ENCODE measurements around the gene BMPER. TPM values are rescaled to one million over a fixed set of nuclear protein-coding genes. Genes with fewer than 3 reads are reported as not detected.

The BMPER gene
- total RNA-seq, 1 donor from 2014 or later, result 0.26 TPM

DNA sequence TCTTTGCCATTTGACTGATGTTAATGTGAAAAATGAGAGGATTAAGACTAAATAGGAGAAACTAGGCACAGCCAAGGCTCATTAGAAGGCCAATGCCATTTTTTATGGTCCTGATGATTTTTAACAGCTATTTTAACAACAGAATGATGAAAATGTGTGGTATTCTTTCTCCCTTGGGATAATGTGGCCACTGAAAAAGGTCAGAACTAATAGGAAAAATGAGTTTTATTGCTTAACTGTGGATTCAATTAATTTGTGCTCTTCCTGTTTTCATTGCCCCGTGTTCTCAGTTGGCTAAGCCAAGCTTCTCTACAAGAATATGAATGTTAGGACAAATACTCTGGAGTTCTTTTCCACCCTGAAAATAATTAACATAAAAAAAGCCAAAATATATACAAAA is 56.6 kb downstream of the BMPER start:
- TF ChIP-seq, protein P1, sequence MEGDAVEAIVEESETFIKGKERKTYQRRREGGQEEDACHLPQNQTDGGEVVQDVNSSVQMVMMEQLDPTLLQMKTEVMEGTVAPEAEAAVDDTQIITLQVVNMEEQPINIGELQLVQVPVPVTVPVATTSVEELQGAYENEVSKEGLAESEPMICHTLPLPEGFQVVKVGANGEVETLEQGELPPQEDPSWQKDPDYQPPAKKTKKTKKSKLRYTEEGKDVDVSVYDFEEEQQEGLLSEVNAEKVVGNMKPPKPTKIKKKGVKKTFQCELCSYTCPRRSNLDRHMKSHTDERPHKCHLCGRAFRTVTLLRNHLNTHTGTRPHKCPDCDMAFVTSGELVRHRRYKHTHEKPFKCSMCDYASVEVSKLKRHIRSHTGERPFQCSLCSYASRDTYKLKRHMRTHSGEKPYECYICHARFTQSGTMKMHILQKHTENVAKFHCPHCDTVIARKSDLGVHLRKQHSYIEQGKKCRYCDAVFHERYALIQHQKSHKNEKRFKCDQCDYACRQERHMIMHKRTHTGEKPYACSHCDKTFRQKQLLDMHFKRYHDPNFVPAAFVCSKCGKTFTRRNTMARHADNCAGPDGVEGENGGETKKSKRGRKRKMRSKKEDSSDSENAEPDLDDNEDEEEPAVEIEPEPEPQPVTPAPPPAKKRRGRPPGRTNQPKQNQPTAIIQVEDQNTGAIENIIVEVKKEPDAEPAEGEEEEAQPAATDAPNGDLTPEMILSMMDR (IDR thresholded peaks at IDR 0.05; ENCODE audit: insufficient read depth, low read length, severe bottlenecking), result no peak
- no peaks in the 10 kb centered on the region for H3K27me3 ChIP-seq (ENCODE audit: control insufficient read depth, insufficient read depth, low read length)
- DNase-seq (ENCODE audit: low read depth) (no peak), FAIRE-seq (no peak)
- H3K4me3 ChIP-seq (ENCODE audit: low read depth, low read length), result no peak overlapping the region
- no peaks in the 10 kb centered on the region for H3K36me3 ChIP-seq (ENCODE audit: control insufficient read depth, insufficient read depth, low read length)

- FAIRE-seq (no peak), DNase-seq (ENCODE audit: low read depth) (no peak)
- Histone ChIP-seq H3K4me3 (ENCODE audit: low read depth, low read length) (no peak overlapping the region), H3K36me3 (ENCODE audit: control insufficient read depth, insufficient read depth, low read length) (no peaks in the 10 kb centered on the region), H3K27me3 (ENCODE audit: control insufficient read depth, insufficient read depth, low read length) (no peaks in the 10 kb centered on the region)
- TF ChIP-seq, protein P1 (IDR thresholded peaks at IDR 0.05; ENCODE audit: insufficient read depth, low read length, severe bottlenecking), result no peak
Observed at GRCh38 chr7:33964417-33965182, 59.3 kb downstream of the BMPER start.

GRCh38 chr7:33965183-33965744 is 59.9 kb downstream of the BMPER start:
- TF ChIP-seq, protein P1 (IDR thresholded peaks at IDR 0.05; ENCODE audit: insufficient read depth, low read length, severe bottlenecking), result no peak
- FAIRE-seq (no peak), DNase-seq (ENCODE audit: low read depth) (no peak)
- H3K4me3 ChIP-seq (ENCODE audit: low read depth, low read length), result no peak overlapping the region
- H3K27me3 ChIP-seq (ENCODE audit: control insufficient read depth, insufficient read depth, low read length), result no peaks in the 10 kb centered on the region
- H3K36me3 ChIP-seq (ENCODE audit: control insufficient read depth, insufficient read depth, low read length), result no peaks in the 10 kb centered on the region

- no peaks in the 10 kb centered on the region for H3K27me3 ChIP-seq (ENCODE audit: control insufficient read depth, insufficient read depth, low read length)
- FAIRE-seq, result no peak
- no peak for DNase-seq (ENCODE audit: low read depth)
- TF ChIP-seq, protein P1 (IDR thresholded peaks at IDR 0.05; ENCODE audit: insufficient read depth, low read length, severe bottlenecking), result no peak
- H3K36me3 ChIP-seq (ENCODE audit: control insufficient read depth, insufficient read depth, low read length), result no peaks in the 10 kb centered on the region
- H3K4me3 ChIP-seq (ENCODE audit: low read depth, low read length), result no peak overlapping the region
Observed at GRCh38 chr7:33968591-33968990, 63.3 kb downstream of the BMPER start.

DNA sequence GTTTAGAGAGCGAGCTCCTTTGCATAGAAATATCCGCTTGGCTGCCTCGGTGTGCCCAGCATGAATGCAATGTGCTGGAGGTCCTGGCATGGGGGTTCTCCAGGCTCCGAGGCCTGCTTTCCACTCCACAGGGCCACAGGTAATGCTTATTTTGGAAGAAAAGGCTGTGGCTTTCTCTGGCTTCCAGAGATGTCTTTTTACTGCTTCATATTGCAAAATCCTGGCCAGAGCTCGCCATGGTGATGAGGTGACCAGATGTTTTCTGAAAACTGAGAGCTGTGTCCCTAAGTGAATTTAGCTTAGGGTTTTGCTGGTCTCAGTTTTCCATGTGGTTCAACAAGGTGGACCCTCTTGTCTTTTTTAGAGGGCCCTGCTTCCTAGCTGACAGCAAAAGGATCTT is 65.2 kb downstream of the BMPER start:
- Histone ChIP-seq H3K4me3 (ENCODE audit: low read depth, low read length) (no peak overlapping the region), H3K36me3 (ENCODE audit: control insufficient read depth, insufficient read depth, low read length) (no peaks in the 10 kb centered on the region), H3K27me3 (ENCODE audit: control insufficient read depth, insufficient read depth, low read length) (no peaks in the 10 kb centered on the region)
- no peak for FAIRE-seq
- DNase-seq (ENCODE audit: low read depth), result no peak
- TF ChIP-seq, protein P1 (IDR thresholded peaks at IDR 0.05; ENCODE audit: insufficient read depth, low read length, severe bottlenecking), result no peak

Data from bronchial epithelial cell (primary cell).